ENCODE results near the gene ZHX3.

GRCh38 chr20:41309817-41310216, 7.7 kb downstream of the ZHX3 start:
- TF ChIP-seq CTCF (IDR thresholded peaks at IDR 0.05) (no peak), POLR2A (IDR thresholded peaks at IDR 0.05) (no peak)
